HepG2 (cell line): ENCODE results near the gene OTOP1. TPM values are rescaled to one million over a fixed set of nuclear protein-coding genes. Genes with fewer than 3 reads are reported as not detected.
A peak's percentile ranks its signal among the peaks of the same experiment; 100 is the strongest.

Experiments used
- FOXM1 ChIP-seq: sonication (generic); formaldehyde crosslinking; IDR thresholded peaks from 2 replicates; pipeline ENCODE4 v1.5.0; 2020; ENCODE audit warnings: missing genetic modification reagents
- HCFC1 ChIP-seq: fragments of 150-350 bp; IDR thresholded peaks from 2 replicates; pipeline ENCODE4 v1.6.1; 2014; ENCODE audit warnings: low read depth, low read length
- ISL2 ChIP-seq: sonication (generic); formaldehyde crosslinking; IDR thresholded peaks from 2 replicates; pipeline ENCODE4 v1.5.0; 2020; ENCODE audit warnings: missing genetic modification reagents
- KMT2B ChIP-seq: IDR thresholded peaks from 2 replicates; pipeline ENCODE4 v1.6.1; 2016; ENCODE audit warnings: missing genetic modification reagents, missing compliant biosample characterization
- MYC ChIP-seq: sonication (generic); formaldehyde crosslinking; IDR thresholded peaks from 2 replicates; pipeline ENCODE4 v1.9.0; 2021; ENCODE audit warnings: missing genetic modification reagents, borderline replicate concordance
- NONO ChIP-seq, 2 experiments: fragments of 450-650 bp in 1 of 2; sonication (generic) in 1 of 2; formaldehyde crosslinking in 1 of 2; IDR thresholded peaks in 1 of 2; conservative IDR thresholded peaks in 1 of 2; 2 replicates each; pipeline versions ENCODE4 v1.6.1 to v1.8.0; 2017 to 2022; ENCODE audit warnings: mild to moderate bottlenecking in 1 of 2, missing genetic modification reagents in 1 of 2, moderate library complexity in 1 of 2
- NR2F2 ChIP-seq: IDR thresholded peaks from 2 replicates; pipeline ENCODE4 v1.6.1; 2012; ENCODE audit warnings: low read depth, inconsistent platforms, borderline replicate concordance
- ONECUT2 ChIP-seq: sonication (generic); formaldehyde crosslinking; IDR thresholded peaks from 2 replicates; pipeline ENCODE4 v1.4.0; 2020; ENCODE audit warnings: missing genetic modification reagents
- POLR2AphosphoS5 ChIP-seq: IDR thresholded peaks from 2 replicates; pipeline ENCODE4 v1.6.1; 2012; ENCODE audit warnings: low read depth, low read length
- REPIN1 ChIP-seq: sonication (generic); formaldehyde crosslinking; IDR thresholded peaks from 2 replicates; pipeline ENCODE4 v1.8.0; 2022; ENCODE audit warnings: missing genetic modification reagents, low read depth, mild to moderate bottlenecking, borderline replicate concordance
- RXRA ChIP-seq: sonication (generic); formaldehyde crosslinking; IDR thresholded peaks from 2 replicates; pipeline ENCODE4 v1.5.1; 2020; ENCODE audit warnings: missing genetic modification reagents
- ZBTB20 ChIP-seq: sonication (generic); formaldehyde crosslinking; IDR thresholded peaks from 2 replicates; pipeline ENCODE4 v1.8.1; 2023; ENCODE audit warnings: missing genetic modification reagents, low read depth, mild to moderate bottlenecking, borderline replicate concordance
- ZBTB7B ChIP-seq: sonication (generic); formaldehyde crosslinking; IDR thresholded peaks from 2 replicates; pipeline ENCODE4 v1.4.0; 2020; ENCODE audit warnings: missing genetic modification reagents
- ZEB1 ChIP-seq: IDR thresholded peaks from 2 replicates; pipeline ENCODE4 v1.6.1; 2012; ENCODE audit warnings: mild to moderate bottlenecking, low read depth, inconsistent platforms; ENCODE audit not compliant: insufficient replicate concordance
- ZNF749 ChIP-seq: sonication (generic); formaldehyde crosslinking; IDR thresholded peaks from 2 replicates; pipeline ENCODE4 v1.8.0; 2022; ENCODE audit warnings: mild to moderate bottlenecking, missing genetic modification reagents, moderate library complexity, borderline replicate concordance
- ZNF792 ChIP-seq: IDR thresholded peaks from 2 replicates; pipeline ENCODE4 v1.6.1; 2016
- polyA plus RNA-seq, 8 experiments: library from polyadenylated mRNA; depleted of rRNA in 3 of 8; stranded (reverse) in 7 of 8; unstranded in 1 of 8; fragments of >200 nt; fragmentation: Illumina TruSeq in 4 of 8; extraction: Trizol in 4 of 8; gene quantifications; 2 replicates each; pipeline versions ENCODE4 v1.2.1 to v1.2.3, GENCODE V29; 2011 to 2016; ENCODE audit warnings: low read depth in 4 of 8, missing spikeins in 1 of 8, mixed read lengths in 1 of 8; ENCODE audit not compliant: insufficient read depth in 1 of 8
- total RNA-seq, 5 experiments: library from RNA; depleted of rRNA; stranded (reverse); fragments of >200 nt; fragmentation: Illumina TruSeq; extraction: Trizol; gene quantifications; 2 replicates each; pipeline ENCODE4 v1.2.3, GENCODE V29; 2016; ENCODE audit warnings: low read depth in 1 of 5
- TF ChIP-seq, protein P1 (sequence below): IDR thresholded peaks from 2 replicates; pipeline ENCODE4 v1.4.0; 2020; ENCODE audit warnings: mild to moderate bottlenecking, missing genetic modification reagents
- TF ChIP-seq, protein P2 (sequence below): sonication (generic); formaldehyde crosslinking; IDR thresholded peaks from 2 replicates; pipeline ENCODE4 v1.4.0; 2020; ENCODE audit warnings: mild to moderate bottlenecking, missing genetic modification reagents
- TF ChIP-seq, protein P3 (sequence below): IDR thresholded peaks from 2 replicates; pipeline ENCODE4 v1.6.1; 2016; ENCODE audit warnings: missing biosample characterization, missing genetic modification reagents, low read depth
- TF ChIP-seq, protein P4 (sequence below): sonication (generic); formaldehyde crosslinking; IDR thresholded peaks from 2 replicates; pipeline ENCODE4 v1.4.0; 2020; ENCODE audit warnings: missing genetic modification reagents, low read depth, mild to moderate bottlenecking, borderline replicate concordance
- TF ChIP-seq, protein P5 (sequence below): sonication (generic); formaldehyde crosslinking; IDR thresholded peaks from 2 replicates; pipeline ENCODE4 v1.5.0; 2020; ENCODE audit warnings: mild to moderate bottlenecking, missing genetic modification reagents, borderline replicate concordance

OTOP1 gene
- total and polyA plus RNA-seq, 2 of the 13 experiments (the other 11 are each of a cell fraction or from before 2014, with no cell fraction given): not detected

DNA sequence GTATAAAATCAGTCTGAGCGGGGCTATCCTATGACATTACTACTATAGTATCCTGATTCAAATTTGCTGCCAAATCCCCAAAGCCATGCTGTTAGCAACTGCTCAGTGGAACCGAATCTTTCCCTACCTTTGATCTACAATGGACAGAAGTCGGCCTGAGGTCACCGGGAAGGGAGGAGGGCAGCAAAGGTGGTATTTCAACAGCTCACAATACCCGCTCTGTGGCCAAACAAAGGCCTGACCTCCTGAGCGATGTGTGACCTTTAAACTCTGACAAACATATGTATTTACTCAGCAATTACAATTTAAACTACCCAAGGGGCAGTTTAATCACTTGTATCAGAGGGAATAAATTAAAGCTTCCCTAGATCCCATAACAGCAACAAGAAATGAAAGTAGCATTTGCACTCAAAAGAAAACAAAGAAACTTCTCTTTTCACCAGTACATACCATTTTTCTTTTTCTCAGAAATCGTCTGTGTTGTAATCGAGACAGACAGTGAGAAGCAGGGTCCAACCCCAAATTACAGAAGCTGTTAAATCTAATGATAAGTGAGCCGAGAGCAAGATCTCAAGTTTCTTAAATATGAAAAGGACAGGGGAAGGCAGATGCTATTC, 32.9 kb upstream of the OTOP1 start (continued):
- TF ChIP-seq NONO (IDR thresholded peaks at IDR 0.05) (no peak), NONO (CRISPR knock-in tag; conservative IDR thresholded peaks at IDR 0.05) (0 out of 2 replicates have a peak, but pooled peaks have one; percentile 59), HCFC1 (no peak), MYC (CRISPR knock-in tag) (peak; percentile 52; the same call in 1 of the 2 replicates), FOXM1 (CRISPR knock-in tag) (no peak), ISL2 (CRISPR knock-in tag) (peak; percentile 92), ZNF792 (CRISPR knock-in tag) (peak; percentile 79), ZBTB20 (CRISPR knock-in tag) (0 out of 2 replicates have a peak, but pooled peaks have one; percentile 48), KMT2B (CRISPR knock-in tag) (0 out of 2 replicates have a peak, but pooled peaks have one; percentile 35), POLR2AphosphoS5 (no peak), ONECUT2 (0 out of 2 replicates have a peak, but pooled peaks have one; percentile 15), REPIN1 (CRISPR knock-in tag) (peak; percentile 47; the same call in 1 of the 2 replicates), ZEB1 (no peak), ZBTB7B (CRISPR knock-in tag) (peak; percentile 79), NR2F2 (peak; percentile 99), ZNF749 (no peak), RXRA (CRISPR knock-in tag) (peak; percentile 99)
- TF ChIP-seq, protein P1, sequence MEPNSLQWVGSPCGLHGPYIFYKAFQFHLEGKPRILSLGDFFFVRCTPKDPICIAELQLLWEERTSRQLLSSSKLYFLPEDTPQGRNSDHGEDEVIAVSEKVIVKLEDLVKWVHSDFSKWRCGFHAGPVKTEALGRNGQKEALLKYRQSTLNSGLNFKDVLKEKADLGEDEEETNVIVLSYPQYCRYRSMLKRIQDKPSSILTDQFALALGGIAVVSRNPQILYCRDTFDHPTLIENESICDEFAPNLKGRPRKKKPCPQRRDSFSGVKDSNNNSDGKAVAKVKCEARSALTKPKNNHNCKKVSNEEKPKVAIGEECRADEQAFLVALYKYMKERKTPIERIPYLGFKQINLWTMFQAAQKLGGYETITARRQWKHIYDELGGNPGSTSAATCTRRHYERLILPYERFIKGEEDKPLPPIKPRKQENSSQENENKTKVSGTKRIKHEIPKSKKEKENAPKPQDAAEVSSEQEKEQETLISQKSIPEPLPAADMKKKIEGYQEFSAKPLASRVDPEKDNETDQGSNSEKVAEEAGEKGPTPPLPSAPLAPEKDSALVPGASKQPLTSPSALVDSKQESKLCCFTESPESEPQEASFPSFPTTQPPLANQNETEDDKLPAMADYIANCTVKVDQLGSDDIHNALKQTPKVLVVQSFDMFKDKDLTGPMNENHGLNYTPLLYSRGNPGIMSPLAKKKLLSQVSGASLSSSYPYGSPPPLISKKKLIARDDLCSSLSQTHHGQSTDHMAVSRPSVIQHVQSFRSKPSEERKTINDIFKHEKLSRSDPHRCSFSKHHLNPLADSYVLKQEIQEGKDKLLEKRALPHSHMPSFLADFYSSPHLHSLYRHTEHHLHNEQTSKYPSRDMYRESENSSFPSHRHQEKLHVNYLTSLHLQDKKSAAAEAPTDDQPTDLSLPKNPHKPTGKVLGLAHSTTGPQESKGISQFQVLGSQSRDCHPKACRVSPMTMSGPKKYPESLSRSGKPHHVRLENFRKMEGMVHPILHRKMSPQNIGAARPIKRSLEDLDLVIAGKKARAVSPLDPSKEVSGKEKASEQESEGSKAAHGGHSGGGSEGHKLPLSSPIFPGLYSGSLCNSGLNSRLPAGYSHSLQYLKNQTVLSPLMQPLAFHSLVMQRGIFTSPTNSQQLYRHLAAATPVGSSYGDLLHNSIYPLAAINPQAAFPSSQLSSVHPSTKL (CRISPR knock-in tag): peak; percentile 97
- TF ChIP-seq, protein P2, sequence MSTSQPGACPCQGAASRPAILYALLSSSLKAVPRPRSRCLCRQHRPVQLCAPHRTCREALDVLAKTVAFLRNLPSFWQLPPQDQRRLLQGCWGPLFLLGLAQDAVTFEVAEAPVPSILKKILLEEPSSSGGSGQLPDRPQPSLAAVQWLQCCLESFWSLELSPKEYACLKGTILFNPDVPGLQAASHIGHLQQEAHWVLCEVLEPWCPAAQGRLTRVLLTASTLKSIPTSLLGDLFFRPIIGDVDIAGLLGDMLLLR (CRISPR knock-in tag): no peak
- TF ChIP-seq, protein P3, sequence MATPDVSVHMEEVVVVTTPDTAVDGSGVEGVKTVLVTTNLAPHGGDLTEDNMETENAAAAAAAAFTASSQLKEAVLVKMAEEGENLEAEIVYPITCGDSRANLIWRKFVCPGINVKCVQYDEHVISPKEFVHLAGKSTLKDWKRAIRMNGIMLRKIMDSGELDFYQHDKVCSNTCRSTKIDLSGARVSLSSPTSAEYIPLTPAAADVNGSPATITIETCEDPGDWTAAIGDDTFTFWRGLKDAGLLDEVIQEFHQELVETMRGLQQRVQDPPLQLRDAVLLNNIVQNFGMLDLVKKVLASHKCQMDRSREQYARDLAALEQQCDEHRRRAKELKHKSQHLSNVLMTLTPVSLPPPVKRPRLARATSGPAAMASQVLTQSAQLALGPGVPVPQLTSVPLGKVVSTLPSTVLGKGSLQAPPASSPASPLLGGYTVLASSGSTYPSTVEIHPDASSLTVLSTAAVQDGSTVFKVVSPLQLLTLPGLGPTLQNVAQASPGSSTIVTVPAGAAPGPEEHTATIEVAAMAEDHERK: 0 out of 2 replicates have a peak, but pooled peaks have one; percentile 8
- TF ChIP-seq, protein P4, sequence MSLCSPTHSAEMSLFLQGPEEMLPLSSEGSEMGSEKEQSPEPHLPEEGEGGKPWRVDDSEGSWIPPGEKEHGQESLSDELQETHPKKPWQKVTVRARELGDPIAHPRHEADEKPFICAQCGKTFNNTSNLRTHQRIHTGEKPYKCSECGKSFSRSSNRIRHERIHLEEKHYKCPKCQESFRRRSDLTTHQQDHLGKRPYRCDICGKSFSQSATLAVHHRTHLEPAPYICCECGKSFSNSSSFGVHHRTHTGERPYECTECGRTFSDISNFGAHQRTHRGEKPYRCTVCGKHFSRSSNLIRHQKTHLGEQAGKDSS: no peak
- TF ChIP-seq, protein P5, sequence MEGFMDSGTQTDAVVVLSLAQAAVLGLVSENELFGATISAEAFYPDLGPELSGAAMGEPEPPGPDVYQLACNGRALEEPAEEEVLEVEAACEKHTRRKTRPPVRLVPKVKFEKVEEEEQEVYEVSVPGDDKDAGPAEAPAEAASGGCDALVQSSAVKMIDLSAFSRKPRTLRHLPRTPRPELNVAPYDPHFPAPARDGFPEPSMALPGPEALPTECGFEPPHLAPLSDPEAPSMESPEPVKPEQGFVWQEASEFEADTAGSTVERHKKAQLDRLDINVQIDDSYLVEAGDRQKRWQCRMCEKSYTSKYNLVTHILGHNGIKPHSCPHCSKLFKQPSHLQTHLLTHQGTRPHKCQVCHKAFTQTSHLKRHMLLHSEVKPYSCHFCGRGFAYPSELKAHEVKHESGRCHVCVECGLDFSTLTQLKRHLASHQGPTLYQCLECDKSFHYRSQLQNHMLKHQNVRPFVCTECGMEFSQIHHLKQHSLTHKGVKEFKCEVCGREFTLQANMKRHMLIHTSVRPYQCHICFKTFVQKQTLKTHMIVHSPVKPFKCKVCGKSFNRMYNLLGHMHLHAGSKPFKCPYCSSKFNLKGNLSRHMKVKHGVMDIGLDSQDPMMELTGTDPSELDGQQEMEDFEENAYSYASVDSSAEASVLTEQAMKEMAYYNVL (CRISPR knock-in tag): peak; percentile 62; the same call in 1 of the 2 replicates
